Measurements from ENCODE around the gene JPH3. TPM values are rescaled to one million over a fixed set of nuclear protein-coding genes. Genes with fewer than 3 reads are reported as not detected.

JPH3 gene
- total RNA-seq, 2 donors from 2014 or later: 37.0 to 39.1 TPM

GRCh38 chr16:87727346-87727745 lies 125.0 kb downstream of the JPH3 start:
- no peaks in the 10 kb centered on the region for H3K27me3 Mint-ChIP-seq (ENCODE audit: insufficient read depth)
- Histone ChIP-seq H3K9ac (ENCODE audit: extremely low read depth, low read length, poor library complexity, severe bottlenecking) (no peak overlapping the region), H3K4me3 (ENCODE audit: low read length) (no peak overlapping the region), H3K4me1 (ENCODE audit: control insufficient read depth, insufficient read depth, low read length) (no peaks in the 10 kb centered on the region), H3K9me3 (ENCODE audit: control insufficient read depth, low read length) (no peaks in the 10 kb centered on the region), H3K27ac (ENCODE audit: low read depth, low read length) (no peak overlapping the region), H3K27me3 (ENCODE audit: control insufficient read depth, insufficient read depth, low read length, poor library complexity, severe bottlenecking) (no peaks in the 10 kb centered on the region), H3K36me3 (ENCODE audit: control insufficient read depth, insufficient read depth, low read length) (peaks cover 64% of the 10 kb centered on the region)
- H3K4me3 Mint-ChIP-seq: no peak overlapping the region
- no peak for DNase-seq
- peaks cover 73% of the 10 kb centered on the region for H3K36me3 Mint-ChIP-seq (ENCODE audit: low read depth)
- H3K4me1 Mint-ChIP-seq: no peaks in the 10 kb centered on the region
- no peaks in the 10 kb centered on the region for H3K9me3 Mint-ChIP-seq
- WGBS, 2 experiments (ENCODE audit: insufficient coverage in 1 of 2, insufficient read length in 1 of 2): 96% methylated on average over 13 to 16 of the region's 16 CpGs
- no peak for TF ChIP-seq CTCF (conservative IDR thresholded peaks at IDR 0.05)
- no peak overlapping the region for H3K27ac Mint-ChIP-seq

GRCh38 chr16:87728026-87728425 lies 125.7 kb downstream of the JPH3 start:
- Histone ChIP-seq H3K4me3 (ENCODE audit: low read length) (no peak overlapping the region), H3K4me1 (ENCODE audit: control insufficient read depth, insufficient read depth, low read length) (no peaks in the 10 kb centered on the region), H3K27me3 (ENCODE audit: control insufficient read depth, insufficient read depth, low read length, poor library complexity, severe bottlenecking) (no peaks in the 10 kb centered on the region), H3K27ac (ENCODE audit: low read depth, low read length) (no peak overlapping the region), H3K36me3 (ENCODE audit: control insufficient read depth, insufficient read depth, low read length) (peaks cover 65% of the 10 kb centered on the region), H3K9me3 (ENCODE audit: control insufficient read depth, low read length) (no peaks in the 10 kb centered on the region), H3K9ac (ENCODE audit: extremely low read depth, low read length, poor library complexity, severe bottlenecking) (no peak overlapping the region)
- WGBS, 2 experiments (ENCODE audit: insufficient coverage in 1 of 2, insufficient read length in 1 of 2): 92 to 94% methylated on average over 9 to 12 of the region's 12 CpGs
- Mint-ChIP-seq H3K9me3 (no peaks in the 10 kb centered on the region), H3K27ac (no peak overlapping the region), H3K4me1 (no peaks in the 10 kb centered on the region), H3K36me3 (ENCODE audit: low read depth) (peaks cover 69% of the 10 kb centered on the region), H3K27me3 (ENCODE audit: insufficient read depth) (no peaks in the 10 kb centered on the region), H3K4me3 (no peak overlapping the region)
- DNase-seq: no peak
- TF ChIP-seq CTCF (conservative IDR thresholded peaks at IDR 0.05): no peak

GRCh38 chr16:87729266-87729954 lies 127.1 kb downstream of the JPH3 start:
- peaks cover under 1% of the 10 kb centered on the region for H3K4me1 Mint-ChIP-seq
- H3K4me3 Mint-ChIP-seq: no peak overlapping the region
- H3K36me3 Mint-ChIP-seq (ENCODE audit: low read depth): peaks cover 60% of the 10 kb centered on the region
- Histone ChIP-seq H3K4me3 (ENCODE audit: low read length) (no peak overlapping the region), H3K36me3 (ENCODE audit: control insufficient read depth, insufficient read depth, low read length) (peaks cover 63% of the 10 kb centered on the region), H3K9me3 (ENCODE audit: control insufficient read depth, low read length) (no peaks in the 10 kb centered on the region), H3K4me1 (ENCODE audit: control insufficient read depth, insufficient read depth, low read length) (no peaks in the 10 kb centered on the region), H3K9ac (ENCODE audit: extremely low read depth, low read length, poor library complexity, severe bottlenecking) (no peak overlapping the region), H3K27ac (ENCODE audit: low read depth, low read length) (no peak overlapping the region), H3K27me3 (ENCODE audit: control insufficient read depth, insufficient read depth, low read length, poor library complexity, severe bottlenecking) (no peaks in the 10 kb centered on the region)
- 94 to 95% methylated on average over 15 to 17 of the region's 17 CpGs for WGBS, 2 experiments (ENCODE audit: insufficient coverage in 1 of 2, insufficient read length in 1 of 2)
- no peaks in the 10 kb centered on the region for H3K9me3 Mint-ChIP-seq
- H3K27me3 Mint-ChIP-seq (ENCODE audit: insufficient read depth): no peaks in the 10 kb centered on the region
- no peak overlapping the region for H3K27ac Mint-ChIP-seq
- DNase-seq: no peak
- no peak for TF ChIP-seq CTCF (conservative IDR thresholded peaks at IDR 0.05)

Measured in endodermal cell (in vitro differentiated cells).